ENCODE data around the gene SLC30A2. TPM values are rescaled to one million over a fixed set of nuclear protein-coding genes. Genes with fewer than 3 reads are reported as not detected.
A peak's percentile ranks its signal among the peaks of the same experiment; 100 is the strongest.

SLC30A2 gene
- polyA plus RNA-seq, 2 of the 4 experiments (the other 2 are of a cell fraction): not detected

GRCh38 chr1:25997828-25998761 lies 47.8 kb downstream of the SLC30A2 start, which contains the start of gene PAFAH2:
Gene PAFAH2 (minus strand): TSS chr1:25998063. CDS start chr1:25990816, 7,247 bp downstream.
- ATAC-seq (peak; percentile 98 to 99), FAIRE-seq (no peak), DNase-seq (ENCODE audit: low read depth in 1 of 2, low spot score in 1 of 2) (peak; percentile 84 to 99)
- 1% methylated on average over 38 of the region's 47 CpGs for WGBS (ENCODE audit: missing lambda C conversion rate)
- Histone ChIP-seq H3K4me2 (peak within 1 kb of the TSS; percentile 87), H3K4me3 (peak within 1 kb of the TSS; percentile 74), H3K4me1 (peaks cover 11% of the 10 kb centered on the region), H3K9me3 (no peaks in the 10 kb centered on the region), H3K27ac (peak within 1 kb of the TSS; percentile 88 to 94)
- POLR2A ChIA-PET: interaction anchor here (0.8 to 2.0 kb wide), 4 partner anchors 42 to 179 kb away, joined by 3 to 11 read pairs (median 4); partner anchors contain the start of gene MTFR1L
- CTCF ChIA-PET: interaction anchor here (0.6 to 7.1 kb wide), 26 partner anchors 9 to 628 kb away, joined by 3 to 84 read pairs (median 4); partner anchors contain the start of gene EXTL1
- TF ChIP-seq CTCF (IDR thresholded peaks at IDR 0.05): peak; percentile 89
- TF ChIP-seq NFE2L2 (conservative IDR thresholded peaks at IDR 0.05; ENCODE audit: low read length): no peak
- TF ChIP-seq CBX2 (IDR thresholded peaks at IDR 0.05; ENCODE audit: borderline replicate concordance, low read depth): no peak
- no peak for TF ChIP-seq CHD4 (IDR thresholded peaks at IDR 0.05; ENCODE audit: borderline replicate concordance)
- TF ChIP-seq ZSCAN20 (CRISPR knock-in tag; IDR thresholded peaks at IDR 0.05): no peak
- TF ChIP-seq NR3C1 (IDR thresholded peaks at IDR 0.05): no peak
- no peak for TF ChIP-seq KDM5A (IDR thresholded peaks at IDR 0.05)
- no peak for TF ChIP-seq MAFK (IDR thresholded peaks at IDR 0.05; ENCODE audit: partially characterized antibody)
- TF ChIP-seq RFX5 (IDR thresholded peaks at IDR 0.05): no peak
- no peak for TF ChIP-seq ZC3H11A (IDR thresholded peaks at IDR 0.05)
- no peak for TF ChIP-seq EHMT2 (IDR thresholded peaks at IDR 0.05; ENCODE audit: low read depth)
- no peak for TF ChIP-seq HOXB13 (CRISPR knock-in tag; IDR thresholded peaks at IDR 0.05; ENCODE audit: low read depth)
- no peak for TF ChIP-seq FOSL2 (IDR thresholded peaks at IDR 0.05)
- TF ChIP-seq FOSL2 (CRISPR knock-in tag; IDR thresholded peaks at IDR 0.05): peak; percentile 19; the same call in 1 of the 2 replicates
- no peak for TF ChIP-seq FOXS1 (CRISPR knock-in tag; IDR thresholded peaks at IDR 0.05)
- TF ChIP-seq REST (IDR thresholded peaks at IDR 0.05): peak; percentile 27; the same call in 1 of the 2 replicates
- no peak for TF ChIP-seq CBX8 (IDR thresholded peaks at IDR 0.05)
- TF ChIP-seq MAX (IDR thresholded peaks at IDR 0.05): peak; percentile 95
- TF ChIP-seq HOXA7 (CRISPR knock-in tag; IDR thresholded peaks at IDR 0.05): no peak
- TF ChIP-seq RCOR1 (IDR thresholded peaks at IDR 0.05; ENCODE audit: low read depth, low read length): no peak
- no peak for TF ChIP-seq JUNB (IDR thresholded peaks at IDR 0.05)
- TF ChIP-seq RNF2 (IDR thresholded peaks at IDR 0.05; ENCODE audit: borderline replicate concordance, low read depth): no peak
- TF ChIP-seq ELK1 (IDR thresholded peaks at IDR 0.05; ENCODE audit: low read depth, low read length): no peak
- TF ChIP-seq BHLHE40 (IDR thresholded peaks at IDR 0.05; ENCODE audit: low read depth, low read length): peak; percentile 68; the same call in 1 of the 2 replicates
- TF ChIP-seq MYC (IDR thresholded peaks at IDR 0.05; ENCODE audit: borderline replicate concordance, low read length): peak; percentile 96
- peak; percentile 64 to 85; a peak in 3 of 4 replicates for TF ChIP-seq CEBPB (IDR thresholded peaks at IDR 0.05)
- TF ChIP-seq ZNF302 (CRISPR knock-in tag; IDR thresholded peaks at IDR 0.05): no peak
- TF ChIP-seq TP53 (CRISPR knock-in tag; IDR thresholded peaks at IDR 0.05): no peak
- no peak for TF ChIP-seq HES2 (IDR thresholded peaks at IDR 0.05)
- TF ChIP-seq SREBF2 (IDR thresholded peaks at IDR 0.05): no peak
- peak; percentile 92 to 94 for TF ChIP-seq RAD21 (conservative IDR thresholded peaks at IDR 0.05 in 1 of 2, IDR thresholded peaks at IDR 0.05 in 1 of 2)
- peak; percentile 98 for TF ChIP-seq PBX3 (IDR thresholded peaks at IDR 0.05)
- TF ChIP-seq ZFP36 (IDR thresholded peaks at IDR 0.05; ENCODE audit: borderline replicate concordance, partially characterized antibody): no peak
